HEK293T (cell line): ENCODE results near the gene MYO16.

Experiments used
- ARNT ChIP-seq: fragments of 450-650 bp; IDR thresholded peaks from 2 replicates; pipeline ENCODE4 v1.6.1; 2017; ENCODE audit warnings: mild to moderate bottlenecking
- BHLHE40 ChIP-seq: fragments of 450-650 bp; IDR thresholded peaks from 2 replicates; pipeline ENCODE4 v1.6.1; 2016; ENCODE audit warnings: mild to moderate bottlenecking, moderate library complexity, borderline replicate concordance
- ELF4 ChIP-seq: fragments of 450-650 bp; IDR thresholded peaks from 2 replicates; pipeline ENCODE4 v1.6.1; 2017; ENCODE audit warnings: antibody characterized with exemption
- FOXA1 ChIP-seq: fragments of 450-650 bp; IDR thresholded peaks from 2 replicates; pipeline ENCODE4 v1.6.1; 2016; ENCODE audit warnings: mild to moderate bottlenecking
- FOXK2 ChIP-seq: fragments of 450-650 bp; IDR thresholded peaks from 2 replicates; pipeline ENCODE4 v1.6.1; 2016; ENCODE audit warnings: mild to moderate bottlenecking
- FOXM1 ChIP-seq: fragments of 450-650 bp; IDR thresholded peaks from 2 replicates; pipeline ENCODE4 v1.6.1; 2017; ENCODE audit warnings: mild to moderate bottlenecking, borderline replicate concordance
- HDGF ChIP-seq: fragments of 450-650 bp; IDR thresholded peaks from 2 replicates; pipeline ENCODE4 v1.6.1; 2017; ENCODE audit warnings: antibody characterized with exemption, borderline replicate concordance
- NFRKB ChIP-seq: fragments of 450-650 bp; IDR thresholded peaks from 2 replicates; pipeline ENCODE4 v1.6.1; 2016; ENCODE audit warnings: mild to moderate bottlenecking, moderate library complexity
- SP1 ChIP-seq: fragments of 450-650 bp; IDR thresholded peaks from 2 replicates; pipeline ENCODE4 v1.6.1; 2017
- SUZ12 ChIP-seq: fragments of 450-650 bp; IDR thresholded peaks from 2 replicates; pipeline ENCODE4 v1.6.1; 2016; ENCODE audit warnings: mild to moderate bottlenecking
- TARDBP ChIP-seq: fragments of 450-650 bp; IDR thresholded peaks from 2 replicates; pipeline ENCODE4 v1.6.1; 2016
- ZNF384 ChIP-seq: fragments of 450-650 bp; IDR thresholded peaks from 2 replicates; pipeline ENCODE4 v1.6.1; 2016
- TF ChIP-seq, protein P1 (sequence below): fragments of 450-650 bp; IDR thresholded peaks from 2 replicates; pipeline ENCODE4 v1.6.1; 2016

DNA sequence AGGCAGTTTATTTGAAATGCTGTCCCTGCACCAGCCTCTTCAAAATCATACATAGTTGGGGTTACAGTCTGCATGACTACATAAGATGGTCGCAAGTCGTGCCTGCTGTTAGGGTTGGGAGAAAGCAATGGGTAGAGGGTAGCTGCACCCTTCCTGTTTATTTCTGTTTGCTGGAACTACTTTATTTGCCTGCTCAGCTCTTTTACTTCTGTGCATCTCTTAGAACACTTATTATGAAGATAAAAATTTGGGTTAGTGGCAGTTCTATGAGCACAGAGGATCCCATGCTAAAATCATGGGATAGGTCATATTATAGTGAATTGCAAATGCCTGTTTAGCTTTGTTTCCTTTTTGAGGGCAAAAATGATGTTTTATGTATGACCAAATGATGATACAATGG lies 160.1 kb downstream of the MYO16 start:
- no peak for TF ChIP-seq FOXM1
- no peak for TF ChIP-seq FOXA1
- no peak for TF ChIP-seq ZNF384
- TF ChIP-seq ELF4, result no peak
- no peak for TF ChIP-seq BHLHE40
- TF ChIP-seq SP1, result no peak
- no peak for TF ChIP-seq HDGF
- no peak for TF ChIP-seq SUZ12
- TF ChIP-seq NFRKB, result no peak
- TF ChIP-seq, protein P1, sequence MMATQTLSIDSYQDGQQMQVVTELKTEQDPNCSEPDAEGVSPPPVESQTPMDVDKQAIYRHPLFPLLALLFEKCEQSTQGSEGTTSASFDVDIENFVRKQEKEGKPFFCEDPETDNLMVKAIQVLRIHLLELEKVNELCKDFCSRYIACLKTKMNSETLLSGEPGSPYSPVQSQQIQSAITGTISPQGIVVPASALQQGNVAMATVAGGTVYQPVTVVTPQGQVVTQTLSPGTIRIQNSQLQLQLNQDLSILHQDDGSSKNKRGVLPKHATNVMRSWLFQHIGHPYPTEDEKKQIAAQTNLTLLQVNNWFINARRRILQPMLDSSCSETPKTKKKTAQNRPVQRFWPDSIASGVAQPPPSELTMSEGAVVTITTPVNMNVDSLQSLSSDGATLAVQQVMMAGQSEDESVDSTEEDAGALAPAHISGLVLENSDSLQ, result no peak
- no peak for TF ChIP-seq FOXK2
- no peak for TF ChIP-seq ARNT
- no peak for TF ChIP-seq TARDBP
